Glomerular endothelial cell (primary cell): Measurements from ENCODE around the gene ENDOV. TPM values are rescaled to one million over a fixed set of nuclear protein-coding genes. Genes with fewer than 3 reads are reported as not detected.

ENCODE experiments used
- DNase-seq: peaks from one replicate; pipeline ENCODE4 v3.0.0-alpha.2; 2011; ENCODE audit warnings: low read depth, low spot score; ENCODE audit errors: extremely low read depth
- total RNA-seq: library from RNA; depleted of rRNA; stranded (reverse); fragments of >200 nt; gene quantifications from 2 replicates; pipeline ENCODE4 v1.2.3, GENCODE V29; 2015

ENDOV gene
- total RNA-seq, 1 donor from 2014 or later: 22.0 TPM

- DNase-seq: no peak
Observed at GRCh38 chr17:80430446-80431245, 15.7 kb downstream of the ENDOV start.

DNA sequence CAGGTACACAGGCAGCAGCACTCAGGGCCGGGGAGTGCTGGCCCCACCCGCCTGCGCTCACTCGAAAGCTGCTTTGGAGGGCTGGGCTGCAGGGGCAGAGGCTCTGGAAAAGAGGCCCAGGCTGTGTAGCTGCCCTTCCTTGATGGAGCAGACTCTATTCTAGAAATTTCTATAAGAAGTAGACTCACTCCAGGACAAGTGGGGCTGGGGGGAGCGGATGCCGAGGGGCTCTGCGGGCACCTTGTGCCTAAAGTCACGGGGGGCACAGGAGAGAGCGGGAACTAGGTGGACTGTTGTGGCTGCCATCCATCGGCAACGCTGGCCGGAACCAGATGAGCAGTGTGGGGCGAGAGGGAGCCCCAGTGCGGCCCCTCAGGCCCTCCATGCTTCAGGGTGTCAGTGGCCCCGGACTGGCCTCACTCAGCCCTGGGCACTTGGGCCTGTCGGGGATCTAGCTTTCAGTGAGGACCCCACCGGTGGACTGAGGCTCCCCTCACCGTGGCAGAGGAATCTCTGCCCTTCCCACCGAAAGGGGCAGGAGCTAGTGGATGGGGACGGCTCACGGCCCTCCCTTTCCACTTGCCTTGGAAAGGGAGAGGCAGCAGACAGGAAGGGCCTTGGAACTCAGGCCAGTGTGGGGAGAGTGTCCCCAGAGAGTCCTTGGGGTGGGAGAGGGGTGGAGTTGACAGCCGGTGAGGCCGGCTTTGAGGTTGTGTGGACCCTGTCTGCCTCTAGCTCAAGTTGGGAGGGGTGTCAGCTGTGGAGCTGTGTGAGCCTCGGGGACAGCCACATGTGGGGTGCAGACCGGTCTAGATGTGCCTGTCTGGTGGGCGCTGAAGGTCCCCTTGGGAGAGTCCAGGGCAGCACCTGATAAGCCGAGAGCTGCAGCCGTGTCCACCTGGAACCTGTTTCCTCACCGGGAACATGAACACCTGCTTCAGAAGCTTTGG lies 16.6 kb downstream of the ENDOV start:
- no peak for DNase-seq

- DNase-seq: no peak
Observed at GRCh38 chr17:80432350-80432955, 17.5 kb downstream of the ENDOV start.

DNA sequence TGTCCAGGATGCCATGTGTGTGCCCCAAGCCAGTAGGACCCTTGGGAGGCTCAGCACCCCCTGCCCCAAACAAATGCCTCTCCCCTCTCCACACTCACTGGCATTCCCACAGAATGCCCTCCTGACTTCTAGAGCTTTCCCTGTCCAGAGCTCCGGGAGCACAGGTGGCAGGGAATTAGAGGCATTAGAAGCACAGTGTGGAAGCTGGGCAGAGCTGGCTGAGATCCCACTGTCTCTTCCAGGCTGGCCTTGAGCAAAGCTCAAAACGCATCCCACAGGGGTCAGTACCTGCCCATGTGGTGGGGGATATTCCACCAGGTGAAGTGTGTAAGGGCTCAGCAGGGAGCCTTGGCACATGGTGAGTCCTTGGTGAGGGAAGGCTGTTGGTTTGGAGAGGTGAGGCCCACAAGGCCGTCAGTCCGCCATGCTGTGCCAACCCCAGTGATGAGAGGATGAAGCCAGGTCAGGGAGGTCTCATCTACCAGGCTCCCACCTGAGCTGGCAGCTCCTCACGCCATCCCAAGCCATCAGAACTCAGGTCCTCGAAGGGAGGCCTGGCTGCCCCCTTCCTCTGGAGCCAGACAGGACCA lies 18.1 kb downstream of the ENDOV start:
- DNase-seq: no peak

- DNase-seq: no peak
Observed at GRCh38 chr17:80433916-80434666, 19.1 kb downstream of the ENDOV start.

DNA sequence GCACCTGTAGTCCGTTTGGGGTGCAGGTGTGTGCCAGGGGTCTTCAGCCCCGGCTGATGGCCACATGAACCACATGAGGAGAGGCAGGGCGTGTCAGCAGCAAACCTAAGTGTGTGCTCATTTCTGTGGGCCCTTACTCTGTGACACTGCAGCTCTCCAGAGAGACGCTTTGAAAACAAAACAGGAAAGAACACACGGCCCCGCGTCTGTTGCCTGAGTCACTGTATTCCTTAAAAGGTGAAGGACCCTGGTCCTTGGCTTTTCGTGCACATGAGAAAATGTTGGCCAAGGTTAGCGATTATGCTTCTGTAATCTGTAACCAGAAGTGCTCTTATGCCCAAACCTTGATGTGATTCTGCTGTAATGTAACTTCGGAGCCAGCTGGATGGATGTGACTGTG lies 22.6 kb downstream of the ENDOV start:
- no peak for DNase-seq

DNA sequence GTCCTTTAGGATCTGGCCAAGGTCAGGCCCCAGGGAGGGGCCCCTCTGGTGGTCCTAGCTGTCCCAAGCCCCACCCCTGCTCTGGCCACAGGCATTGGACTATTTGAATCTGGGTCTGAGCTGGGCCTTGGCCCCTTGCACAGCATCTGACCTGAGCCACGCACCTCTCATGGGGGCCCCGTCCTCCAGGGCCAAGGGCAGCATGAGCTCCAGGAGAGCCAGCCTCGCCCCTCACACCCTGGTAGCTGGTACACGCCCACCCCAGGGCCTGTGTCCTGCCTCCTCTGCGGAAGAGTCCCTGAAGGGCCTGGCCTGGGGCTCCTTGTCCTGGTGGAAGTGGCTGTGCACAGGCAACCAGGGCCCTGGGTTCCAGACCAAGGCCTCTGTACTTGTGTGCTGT lies 23.8 kb downstream of the ENDOV start:
- DNase-seq: no peak

GRCh38 chr17:80439499-80439898 lies 24.5 kb downstream of the ENDOV start:
- DNase-seq: no peak

DNA sequence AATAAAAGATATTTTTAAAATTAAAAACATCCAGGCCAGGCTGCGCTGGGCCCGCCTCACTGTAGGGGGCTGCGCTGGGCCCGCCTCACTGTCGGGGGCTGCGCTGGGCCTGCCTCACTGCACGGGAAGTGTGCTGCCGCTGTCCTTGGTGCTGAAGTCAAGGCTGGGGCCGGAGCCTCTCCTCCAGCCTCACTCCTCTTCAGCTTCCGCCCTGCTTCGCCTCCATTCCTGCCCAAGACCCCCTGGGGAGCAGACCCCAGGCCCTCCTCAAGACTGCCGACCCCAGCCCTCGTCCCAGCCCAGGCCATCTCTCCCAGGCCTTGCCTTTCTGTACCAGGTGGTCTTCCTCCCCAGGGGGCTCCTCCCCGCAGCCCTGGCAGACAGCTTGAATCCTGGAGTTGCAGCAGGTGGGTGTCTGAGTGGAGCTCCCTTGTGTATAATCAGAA lies 26.2 kb downstream of the ENDOV start:
- DNase-seq: no peak

DNA sequence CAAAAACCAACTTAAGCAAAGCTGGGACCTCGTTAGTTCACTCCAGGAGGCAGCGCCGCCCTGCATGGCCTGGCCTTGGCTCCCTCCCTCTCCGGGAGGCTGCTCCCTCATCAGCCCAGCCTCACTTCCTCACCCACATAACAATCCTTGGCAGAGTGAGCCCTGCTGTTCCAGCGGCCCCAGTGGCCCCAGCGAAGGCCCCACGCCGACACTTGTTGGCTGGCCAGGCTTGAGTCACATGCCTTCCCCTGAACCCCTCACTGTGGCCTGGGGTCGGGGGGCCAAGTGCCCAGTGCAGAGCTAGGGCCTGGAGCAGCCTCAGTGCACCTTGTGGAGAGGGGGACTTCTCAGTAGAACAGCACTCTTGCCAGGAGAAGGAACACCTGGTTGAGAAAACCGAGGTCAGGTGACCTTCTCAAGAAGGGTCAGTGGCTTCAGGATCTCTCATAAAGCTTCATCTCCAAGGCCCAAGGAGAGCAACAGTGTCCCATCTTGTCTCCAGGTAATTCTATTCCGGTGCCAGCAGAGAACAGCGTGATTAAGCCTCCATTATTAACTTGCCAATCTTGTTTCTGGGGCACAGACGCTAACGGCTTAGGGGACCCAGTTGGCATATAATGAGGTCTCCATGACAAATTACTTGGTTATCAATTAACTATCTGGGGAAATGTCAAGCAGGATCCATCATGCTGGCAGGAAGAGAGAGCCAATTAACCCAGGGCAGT lies 26.8 kb downstream of the ENDOV start:
- no peak for DNase-seq

GRCh38 chr17:80442323-80442659 lies 27.3 kb downstream of the ENDOV start:
- no peak for DNase-seq

DNA sequence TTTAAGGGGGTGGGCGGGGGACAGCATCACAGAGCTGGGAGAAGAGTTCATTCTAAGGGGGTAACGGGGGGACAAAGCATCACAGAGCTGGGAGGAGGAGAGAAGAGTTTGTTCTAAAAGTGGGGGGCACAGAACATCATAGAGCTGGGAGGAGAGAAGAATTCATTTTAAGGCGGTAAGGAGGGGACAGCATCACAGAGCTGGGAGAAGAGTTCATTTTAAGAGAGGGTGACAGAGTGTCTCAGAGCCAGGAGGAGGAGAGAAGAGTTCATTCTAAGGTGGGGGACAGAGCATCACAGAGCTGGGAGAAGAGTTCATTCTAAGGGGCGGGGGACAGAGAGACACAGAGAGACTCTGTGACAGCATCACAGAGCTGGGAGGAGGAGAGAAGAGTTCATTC lies 27.8 kb downstream of the ENDOV start:
- DNase-seq: no peak

GRCh38 chr17:80443498-80443897 lies 28.5 kb downstream of the ENDOV start:
- no peak for DNase-seq

- DNase-seq: no peak
Observed at GRCh38 chr17:80443916-80444643, 29.1 kb downstream of the ENDOV start.

GRCh38 chr17:80444644-80444979 lies 29.6 kb downstream of the ENDOV start:
- no peak for DNase-seq

DNA sequence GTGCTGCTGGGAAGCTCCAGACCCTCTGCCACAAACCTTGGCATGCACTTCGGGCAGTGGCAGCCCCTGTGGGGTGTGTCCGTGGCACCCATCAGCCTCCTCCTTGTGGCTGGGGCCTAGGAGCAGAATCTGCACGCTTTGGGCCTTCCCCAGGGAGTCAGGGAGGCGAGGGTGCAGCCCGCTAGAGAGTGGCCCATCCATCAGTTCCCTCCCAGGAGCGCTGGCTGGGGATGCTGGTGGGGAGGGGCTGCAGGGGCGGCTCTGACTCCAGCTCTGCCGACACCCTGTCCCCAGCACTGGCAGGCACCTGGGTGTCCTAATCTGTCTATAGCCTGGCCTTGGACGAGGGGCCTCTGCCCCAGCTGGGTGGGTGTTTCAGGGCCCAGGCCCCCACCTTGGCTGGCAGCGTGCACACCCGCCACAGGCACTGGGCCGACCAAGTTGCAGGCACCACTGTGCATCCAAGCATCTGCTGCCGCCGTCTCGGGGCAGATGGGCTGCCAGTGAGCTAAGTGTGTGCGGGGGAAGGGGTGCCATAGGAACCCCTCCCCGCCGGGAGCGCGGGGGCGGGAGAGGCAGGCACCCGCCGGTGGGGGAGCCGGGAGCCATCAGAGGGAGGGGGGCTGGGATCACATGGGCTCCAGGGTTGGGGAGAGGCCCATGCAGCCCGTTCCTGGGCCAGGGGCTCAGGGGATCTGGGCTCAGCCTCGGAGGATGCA lies 30.2 kb downstream of the ENDOV start:
- DNase-seq: no peak

DNA sequence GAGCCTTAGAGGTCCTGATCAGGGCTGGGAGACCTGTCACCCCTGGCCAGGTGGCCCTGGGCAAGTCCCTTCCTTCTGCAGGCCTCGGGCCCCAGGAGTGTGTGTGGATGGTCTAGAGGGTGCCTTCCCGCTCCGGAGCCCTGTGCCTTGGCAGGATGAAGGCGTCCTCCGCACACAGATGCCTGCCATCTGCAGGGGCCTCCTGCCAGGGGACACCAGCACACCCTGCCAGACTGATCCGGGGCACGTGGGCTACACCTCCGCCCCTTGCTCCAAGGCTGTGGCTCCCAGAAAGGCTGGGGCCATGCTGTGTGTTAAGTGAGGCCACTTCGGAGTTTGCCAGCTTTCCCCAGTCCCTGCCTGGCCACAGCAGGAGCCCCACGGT lies 30.8 kb downstream of the ENDOV start:
- DNase-seq: no peak

DNA sequence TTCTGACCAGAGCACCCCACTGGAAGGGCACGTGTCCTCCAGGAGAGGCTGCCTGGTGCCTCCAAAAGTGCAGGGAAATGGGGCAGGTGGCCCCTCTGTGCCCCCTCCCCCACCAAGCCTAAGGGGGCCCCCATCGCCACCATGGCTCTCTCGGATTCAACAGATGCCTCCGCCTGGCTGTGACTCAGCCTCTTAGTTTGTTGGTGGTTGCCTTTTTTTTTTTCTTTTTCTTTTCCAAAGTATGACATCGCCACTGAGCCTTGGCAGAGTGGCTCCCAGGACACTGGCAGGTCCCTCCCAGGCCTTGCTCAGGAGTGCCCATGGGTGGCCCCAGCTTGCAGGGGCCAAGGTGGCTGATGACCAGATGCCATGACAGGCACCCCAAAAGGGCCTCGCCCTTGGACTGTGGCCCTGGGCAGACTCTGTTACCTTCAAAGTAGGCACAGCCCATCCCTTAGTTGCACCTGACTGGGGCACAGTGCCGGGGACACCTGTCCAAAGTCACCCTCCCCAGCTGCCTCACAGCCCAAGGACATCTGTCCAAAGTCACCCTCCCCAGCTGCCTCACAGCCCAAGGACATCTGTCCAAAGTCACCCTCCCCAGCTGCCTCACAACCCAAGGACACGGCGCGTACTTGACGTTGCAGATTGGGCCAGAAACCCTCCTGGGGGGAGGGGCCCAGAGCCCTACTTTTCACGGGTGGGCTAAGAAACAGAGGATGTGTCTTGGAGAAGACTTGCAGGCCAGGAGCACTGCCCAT lies 31.9 kb downstream of the ENDOV start:
- no peak for DNase-seq
